ENCODE results near the gene MT3. TPM values are rescaled to one million over a fixed set of nuclear protein-coding genes. Genes with fewer than 3 reads are reported as not detected.

Gene MT3
- total and polyA plus RNA-seq, 9 of the 15 experiments (the other 6 are each of a cell fraction or from before 2014, with no cell fraction given): not detected

GRCh38 chr16:56576585-56577299, 12.6 kb upstream of the MT3 start (continued):
- TF ChIP-seq PPARD (CRISPR knock-in tag; IDR thresholded peaks at IDR 0.05): no peak
- TF ChIP-seq RAD21 (CRISPR knock-in tag; conservative IDR thresholded peaks at IDR 0.05 in 1 of 2, IDR thresholded peaks at IDR 0.05 in 1 of 2): peak; percentile 88 to 96
- no peak for TF ChIP-seq MYC (IDR thresholded peaks at IDR 0.05; ENCODE audit: low read depth, low read length)
- no peak for TF ChIP-seq MYC (CRISPR knock-in tag; IDR thresholded peaks at IDR 0.05; ENCODE audit: borderline replicate concordance, low read depth)
- peak; percentile 79; the same call in 1 of the 2 replicates for TF ChIP-seq KLF1 (tag; IDR thresholded peaks at IDR 0.05)
- peak; percentile 23; the same call in 1 of the 2 replicates for TF ChIP-seq L3MBTL2 (IDR thresholded peaks at IDR 0.05)
- no peak for TF ChIP-seq KDM4B (IDR thresholded peaks at IDR 0.05; ENCODE audit: borderline replicate concordance in 2 of 2, low read depth in 1 of 2)
- TF ChIP-seq HMGN3 (IDR thresholded peaks at IDR 0.05; ENCODE audit: borderline replicate concordance, extremely low read depth, insufficient read length, low read depth, low read length): no peak
- no peak for TF ChIP-seq DDX20 (tag; IDR thresholded peaks at IDR 0.05; ENCODE audit: low read depth)
- TF ChIP-seq TFE3 (CRISPR knock-in tag; IDR thresholded peaks at IDR 0.05): no peak
- 0 out of 2 replicates have a peak, but pooled peaks have one; percentile 18 for TF ChIP-seq ARID2 (IDR thresholded peaks at IDR 0.05)
- no peak for TF ChIP-seq PHF8 (IDR thresholded peaks at IDR 0.05; ENCODE audit: borderline replicate concordance, low read length)
- TF ChIP-seq SIRT6 (IDR thresholded peaks at IDR 0.05; ENCODE audit: low read depth, low read length): no peak
- peak; percentile 37; the same call in 1 of the 2 replicates for TF ChIP-seq ZNF316 (IDR thresholded peaks at IDR 0.05)
- TF ChIP-seq, protein P1, sequence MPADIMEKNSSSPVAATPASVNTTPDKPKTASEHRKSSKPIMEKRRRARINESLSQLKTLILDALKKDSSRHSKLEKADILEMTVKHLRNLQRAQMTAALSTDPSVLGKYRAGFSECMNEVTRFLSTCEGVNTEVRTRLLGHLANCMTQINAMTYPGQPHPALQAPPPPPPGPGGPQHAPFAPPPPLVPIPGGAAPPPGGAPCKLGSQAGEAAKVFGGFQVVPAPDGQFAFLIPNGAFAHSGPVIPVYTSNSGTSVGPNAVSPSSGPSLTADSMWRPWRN (IDR thresholded peaks at IDR 0.05; ENCODE audit: low read depth): no peak
- TF ChIP-seq ZBTB49 (CRISPR knock-in tag; IDR thresholded peaks at IDR 0.05; ENCODE audit: borderline replicate concordance): no peak
- no peak for TF ChIP-seq ZNF780A (CRISPR knock-in tag; IDR thresholded peaks at IDR 0.05)
- no peak for TF ChIP-seq RBM22 (IDR thresholded peaks at IDR 0.05; ENCODE audit: low read depth, low read length, poor library complexity, severe bottlenecking)
- peak in 1 of 3 experiments; percentile 39 for TF ChIP-seq YY1 (IDR thresholded peaks at IDR 0.05; ENCODE audit: borderline replicate concordance in 1 of 3, control insufficient read depth in 1 of 3, extremely low read depth in 1 of 3, insufficient read depth in 3 of 3, insufficient read length in 1 of 3, insufficient replicate concordance in 2 of 3, low read depth in 1 of 3, low read length in 2 of 3)
- TF ChIP-seq MTA3 (IDR thresholded peaks at IDR 0.05; ENCODE audit: borderline replicate concordance): peak; percentile 26; the same call in 1 of the 2 replicates
- no peak for TF ChIP-seq TRIM28 (IDR thresholded peaks at IDR 0.05)
- TF ChIP-seq CC2D1A (IDR thresholded peaks at IDR 0.05): peak; percentile 65; the same call in 1 of the 2 replicates
- TF ChIP-seq RCOR1 (IDR thresholded peaks at IDR 0.05; ENCODE audit: borderline replicate concordance in 1 of 2, low read depth in 2 of 2, low read length in 2 of 2): 0 out of 4 replicates have a peak, but pooled peaks of 1 of the 2 experiments have one; percentile 36
